ENCODE measurements around the gene LRRC71.

- TF ChIP-seq CBX5 (IDR thresholded peaks at IDR 0.05; ENCODE audit: low read depth) (no peak), USF2 (IDR thresholded peaks at IDR 0.05; ENCODE audit: borderline replicate concordance, low read depth, low read length) (no peak), EGR1 (IDR thresholded peaks at IDR 0.05; ENCODE audit: borderline replicate concordance in 1 of 2, low read depth in 2 of 2, low read length in 2 of 2) (no peak), CREB1 (IDR thresholded peaks at IDR 0.05; ENCODE audit: low read depth) (no peak), E2F4 (IDR thresholded peaks at IDR 0.05; ENCODE audit: low read depth, low read length) (no peak), RAD21 (IDR thresholded peaks at IDR 0.05; ENCODE audit: insufficient read depth, low read depth, low read length) (no peak), NR2C2 (IDR thresholded peaks at IDR 0.05; ENCODE audit: borderline replicate concordance, control insufficient read depth, insufficient read length, low read depth) (no peak), E2F8 (IDR thresholded peaks at IDR 0.05; ENCODE audit: low read depth, partially characterized antibody) (no peak)
These were observed 23.9 kb upstream of the LRRC71 start for GRCh38 chr1:156896490-156897033.

Measured in GM12878 (cell line).